ENCODE results near the gene TMEM161B.
"Not testable (repeated sequence)": the region's sequence is repeated elsewhere in the genome, so short reads cannot be mapped to it uniquely, and the experiment has no call there.

The TMEM161B gene

GRCh38 chr5:88248743-88249540 lies 19.7 kb downstream of the TMEM161B start:
- DNase-seq (ENCODE audit: low spot score) = no peak

- DNase-seq (ENCODE audit: low spot score) = no peak
Measured at GRCh38 chr5:88248094-88248493, 20.6 kb downstream of the TMEM161B start.

GRCh38 chr5:88245893-88246244 lies 22.8 kb downstream of the TMEM161B start:
- DNase-seq (ENCODE audit: low spot score) = no peak

- DNase-seq (ENCODE audit: low spot score) = no peak
Measured at GRCh38 chr5:88245241-88245892, 23.3 kb downstream of the TMEM161B start.

GRCh38 chr5:88244686-88245085 lies 24.0 kb downstream of the TMEM161B start:
- DNase-seq (ENCODE audit: low spot score) = no peak

- DNase-seq (ENCODE audit: low spot score) = not testable (repeated sequence)
Measured at GRCh38 chr5:88243493-88243892, 25.2 kb downstream of the TMEM161B start.

GRCh38 chr5:88238732-88239131 lies 29.9 kb downstream of the TMEM161B start:
- no peak for DNase-seq (ENCODE audit: low spot score)

- no peak for DNase-seq (ENCODE audit: low spot score)
Measured at GRCh38 chr5:88236866-88237642, 31.6 kb downstream of the TMEM161B start.

- DNase-seq (ENCODE audit: low spot score) = no peak
Measured at GRCh38 chr5:88235828-88236227, 32.8 kb downstream of the TMEM161B start.

- no peak for DNase-seq (ENCODE audit: low spot score)
Measured at GRCh38 chr5:88235346-88235745, 33.3 kb downstream of the TMEM161B start.

- DNase-seq (ENCODE audit: low spot score) = no peak
Measured at GRCh38 chr5:88230546-88231066, 38.0 kb downstream of the TMEM161B start.

GRCh38 chr5:88226881-88227450 lies 41.7 kb downstream of the TMEM161B start:
- DNase-seq (ENCODE audit: low spot score) = no peak

- no peak for DNase-seq (ENCODE audit: low spot score)
Measured at GRCh38 chr5:88214655-88215054, 54.0 kb downstream of the TMEM161B start.

GRCh38 chr5:88207575-88207974 lies 61.1 kb downstream of the TMEM161B start:
- DNase-seq (ENCODE audit: low spot score) = no peak

- no peak for DNase-seq (ENCODE audit: low spot score)
Measured at GRCh38 chr5:88203981-88204750, 64.5 kb downstream of the TMEM161B start.

GRCh38 chr5:88195636-88196035 lies 73.0 kb downstream of the TMEM161B start:
- no peak for DNase-seq (ENCODE audit: low spot score)

- DNase-seq (ENCODE audit: low spot score) = no peak
Measured at GRCh38 chr5:88193896-88194295, 74.7 kb downstream of the TMEM161B start.

- DNase-seq (ENCODE audit: low spot score) = no peak
Measured at GRCh38 chr5:88190106-88190834, 78.4 kb downstream of the TMEM161B start.

- DNase-seq (ENCODE audit: low spot score) = not testable (repeated sequence)
Measured at GRCh38 chr5:88189484-88189883, 79.2 kb downstream of the TMEM161B start.

- DNase-seq (ENCODE audit: low spot score) = no peak
Measured at GRCh38 chr5:88188458-88189132, 80.0 kb downstream of the TMEM161B start.

Data from kidney capillary endothelial cell (primary cell).